ENCODE data around the gene COL13A1. TPM values are rescaled to one million over a fixed set of nuclear protein-coding genes. Genes with fewer than 3 reads are reported as not detected.

Gene COL13A1
- total RNA-seq, 1 donor from 2014 or later, result 29.2 TPM

DNA sequence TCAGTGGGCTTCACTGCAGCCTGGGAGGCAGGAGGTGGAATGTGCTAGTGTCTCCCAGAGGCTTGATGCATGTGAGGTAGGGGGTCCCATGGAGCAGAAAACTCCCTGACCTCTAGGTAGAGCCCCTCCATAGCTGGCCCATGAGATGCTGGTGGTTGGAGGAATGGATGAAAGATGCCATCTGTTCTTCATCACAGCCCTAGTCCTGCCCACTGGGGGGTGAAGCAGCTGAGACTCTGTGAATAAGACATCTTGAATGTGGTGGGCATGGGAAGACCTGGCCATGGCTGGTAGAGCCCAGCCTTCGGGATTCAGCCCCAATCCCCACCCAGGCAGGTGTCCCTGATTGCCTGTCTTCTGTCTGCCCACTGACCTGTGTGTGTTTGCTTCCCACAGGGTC, 92.5 kb downstream of the COL13A1 start:
- Mint-ChIP-seq H3K27ac (ENCODE audit: unreplicated experiment) (no peak overlapping the region), H3K27me3 (ENCODE audit: unreplicated experiment) (no peaks in the 10 kb centered on the region), H3K36me3 (ENCODE audit: unreplicated experiment) (peaks cover 5% of the 10 kb centered on the region), H3K4me1 (ENCODE audit: unreplicated experiment) (peaks cover 21% of the 10 kb centered on the region), H3K4me3 (ENCODE audit: unreplicated experiment) (no peak overlapping the region), H3K9me3 (ENCODE audit: unreplicated experiment) (no peaks in the 10 kb centered on the region)
- no peak for TF ChIP-seq CTCF (IDR thresholded peaks at IDR 0.05)
- DNase-seq (ENCODE audit: extremely low spot score, unreplicated experiment), result no peak

- Mint-ChIP-seq H3K36me3 (ENCODE audit: unreplicated experiment) (peaks cover 2% of the 10 kb centered on the region), H3K27me3 (ENCODE audit: unreplicated experiment) (no peaks in the 10 kb centered on the region), H3K4me3 (ENCODE audit: unreplicated experiment) (no peak overlapping the region), H3K9me3 (ENCODE audit: unreplicated experiment) (no peaks in the 10 kb centered on the region), H3K27ac (ENCODE audit: unreplicated experiment) (peak overlapping the region; percentile 56), H3K4me1 (ENCODE audit: unreplicated experiment) (peaks cover 21% of the 10 kb centered on the region)
- DNase-seq (ENCODE audit: extremely low spot score, unreplicated experiment), result no peak
- no peak for TF ChIP-seq CTCF (IDR thresholded peaks at IDR 0.05)
Measured at GRCh38 chr10:69895759-69896158, 94.1 kb downstream of the COL13A1 start.

GRCh38 chr10:69896606-69897231, 95.0 kb downstream of the COL13A1 start:
- H3K4me1 Mint-ChIP-seq (ENCODE audit: unreplicated experiment), result peaks cover 25% of the 10 kb centered on the region
- no peak for TF ChIP-seq CTCF (IDR thresholded peaks at IDR 0.05)
- H3K27ac Mint-ChIP-seq (ENCODE audit: unreplicated experiment), result peak overlapping the region; percentile 56
- no peak overlapping the region for H3K4me3 Mint-ChIP-seq (ENCODE audit: unreplicated experiment)
- no peak for DNase-seq (ENCODE audit: extremely low spot score, unreplicated experiment)
- H3K9me3 Mint-ChIP-seq (ENCODE audit: unreplicated experiment), result no peaks in the 10 kb centered on the region
- peaks cover 2% of the 10 kb centered on the region for H3K36me3 Mint-ChIP-seq (ENCODE audit: unreplicated experiment)
- no peaks in the 10 kb centered on the region for H3K27me3 Mint-ChIP-seq (ENCODE audit: unreplicated experiment)

DNA sequence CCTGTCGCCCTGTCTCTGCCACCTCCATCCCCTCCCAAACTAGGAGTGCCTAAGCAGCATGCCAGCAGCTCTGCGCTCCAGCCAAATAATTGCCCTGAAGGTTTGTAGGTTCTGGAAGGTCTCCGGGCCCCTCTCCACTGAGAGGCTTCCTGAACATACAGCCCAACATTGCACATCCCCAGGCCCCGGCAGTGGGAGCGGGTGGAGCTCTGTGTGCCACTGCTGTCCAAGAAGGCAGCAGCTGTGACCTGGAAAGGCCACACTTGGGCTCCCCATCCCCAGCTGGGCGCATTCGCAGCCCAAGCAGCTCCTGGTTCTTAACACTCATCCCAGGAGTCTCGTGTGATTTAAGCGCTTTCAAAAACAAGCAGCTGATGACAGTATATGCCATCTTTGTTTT, 95.7 kb downstream of the COL13A1 start:
- Mint-ChIP-seq H3K27me3 (ENCODE audit: unreplicated experiment) (no peaks in the 10 kb centered on the region), H3K4me1 (ENCODE audit: unreplicated experiment) (peaks cover 26% of the 10 kb centered on the region), H3K9me3 (ENCODE audit: unreplicated experiment) (no peaks in the 10 kb centered on the region), H3K36me3 (ENCODE audit: unreplicated experiment) (peaks cover 2% of the 10 kb centered on the region), H3K4me3 (ENCODE audit: unreplicated experiment) (no peak overlapping the region), H3K27ac (ENCODE audit: unreplicated experiment) (no peak overlapping the region)
- no peak for DNase-seq (ENCODE audit: extremely low spot score, unreplicated experiment)
- no peak for TF ChIP-seq CTCF (IDR thresholded peaks at IDR 0.05)

DNA sequence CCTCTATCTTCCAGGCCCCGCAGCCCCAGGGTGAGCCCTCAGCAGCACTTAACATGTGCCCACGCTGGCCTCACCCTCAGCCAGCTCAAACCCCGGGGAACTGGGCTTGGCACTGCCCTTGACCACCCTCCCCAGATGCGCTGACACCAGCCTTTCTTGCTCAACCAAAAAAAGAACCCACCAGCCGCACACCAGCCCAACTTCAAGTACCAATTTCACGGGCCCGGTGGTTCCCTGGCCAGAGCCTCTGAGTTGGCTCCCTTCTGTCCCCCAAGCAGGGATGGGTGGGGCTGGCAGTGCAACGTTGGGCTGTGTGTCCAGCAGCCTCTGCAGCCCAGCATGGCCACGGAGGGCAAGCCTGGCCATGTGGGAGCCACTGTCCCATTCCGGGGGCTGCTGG, 96.3 kb downstream of the COL13A1 start:
- H3K27me3 Mint-ChIP-seq (ENCODE audit: unreplicated experiment), result no peaks in the 10 kb centered on the region
- peaks cover 26% of the 10 kb centered on the region for H3K4me1 Mint-ChIP-seq (ENCODE audit: unreplicated experiment)
- no peaks in the 10 kb centered on the region for H3K9me3 Mint-ChIP-seq (ENCODE audit: unreplicated experiment)
- H3K36me3 Mint-ChIP-seq (ENCODE audit: unreplicated experiment), result peaks cover 2% of the 10 kb centered on the region
- H3K27ac Mint-ChIP-seq (ENCODE audit: unreplicated experiment), result no peak overlapping the region
- DNase-seq (ENCODE audit: extremely low spot score, unreplicated experiment), result no peak
- TF ChIP-seq CTCF (IDR thresholded peaks at IDR 0.05), result no peak
- H3K4me3 Mint-ChIP-seq (ENCODE audit: unreplicated experiment), result no peak overlapping the region

All from osteocyte (in vitro differentiated cells).